IPS-20b (cell line): ENCODE measurements around the gene RBM47.
A peak's percentile ranks its signal among the peaks of the same experiment; 100 is the strongest.

ENCODE experiments used
- H3K27ac ChIP-seq: one replicate; pipeline ENCODE4 v1.5.1; 2013; ENCODE audit warnings: low read length
- H3K27me3 ChIP-seq: 2 replicates; pipeline ENCODE4 v1.6.1; 2013; ENCODE audit warnings: mild to moderate bottlenecking, low read length, inconsistent platforms; ENCODE audit not compliant: insufficient read depth
- H3K36me3 ChIP-seq: 2 replicates; pipeline ENCODE4 v1.6.1; 2013; ENCODE audit warnings: low read depth, mild to moderate bottlenecking, inconsistent platforms, low read length, moderate library complexity; ENCODE audit not compliant: insufficient read depth
- H3K4me1 ChIP-seq: 2 replicates; pipeline ENCODE4 v1.6.1; 2013; ENCODE audit warnings: mild to moderate bottlenecking, control low read depth, inconsistent platforms, low read length, moderate library complexity; ENCODE audit not compliant: insufficient read depth
- H3K4me3 ChIP-seq: 2 replicates; pipeline ENCODE4 v1.5.1; 2013; ENCODE audit warnings: mild to moderate bottlenecking, low read length, inconsistent platforms
- H3K9ac ChIP-seq: 2 replicates; pipeline ENCODE4 v1.6.1; 2013; ENCODE audit warnings: low read depth, mild to moderate bottlenecking, inconsistent platforms, low read length, moderate library complexity
- H3K9me3 ChIP-seq: 2 replicates; pipeline ENCODE4 v1.6.1; 2013; ENCODE audit warnings: mild to moderate bottlenecking, low read depth, low read length, inconsistent platforms; ENCODE audit not compliant: insufficient read depth

RBM47 gene

DNA sequence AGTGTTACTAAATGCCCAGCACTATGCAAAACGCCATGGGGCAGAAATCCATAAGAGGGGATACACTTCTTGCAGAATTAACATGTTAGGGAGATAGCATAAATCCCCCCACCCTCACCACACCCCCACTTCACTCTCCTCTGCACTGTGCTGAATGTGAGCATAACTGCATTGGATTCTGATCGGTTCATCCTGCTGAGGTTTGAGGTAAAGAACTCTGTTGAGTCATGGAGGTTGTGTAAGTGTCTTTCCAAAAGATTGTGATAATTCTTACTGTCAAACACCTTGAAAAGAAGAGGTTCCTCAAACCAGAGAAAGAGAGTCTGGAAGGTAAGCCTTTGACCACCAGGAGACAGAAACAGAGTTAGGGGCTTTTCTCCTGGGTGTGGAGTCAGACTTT lies 43.6 kb downstream of the RBM47 start:
- peak overlapping the region; percentile 27 for H3K27ac ChIP-seq
- peaks cover 14% of the 10 kb centered on the region; the same call in 1 of the 2 replicates for H3K4me1 ChIP-seq
- H3K9ac ChIP-seq = 0 out of 2 replicates have a peak overlapping the region, but pooled peaks have one; percentile 34
- H3K4me3 ChIP-seq = no peak overlapping the region
- no peaks in the 10 kb centered on the region for H3K9me3 ChIP-seq
- H3K27me3 ChIP-seq = no peaks in the 10 kb centered on the region
- H3K36me3 ChIP-seq = peaks cover 20% of the 10 kb centered on the region; the same call in 1 of the 2 replicates

DNA sequence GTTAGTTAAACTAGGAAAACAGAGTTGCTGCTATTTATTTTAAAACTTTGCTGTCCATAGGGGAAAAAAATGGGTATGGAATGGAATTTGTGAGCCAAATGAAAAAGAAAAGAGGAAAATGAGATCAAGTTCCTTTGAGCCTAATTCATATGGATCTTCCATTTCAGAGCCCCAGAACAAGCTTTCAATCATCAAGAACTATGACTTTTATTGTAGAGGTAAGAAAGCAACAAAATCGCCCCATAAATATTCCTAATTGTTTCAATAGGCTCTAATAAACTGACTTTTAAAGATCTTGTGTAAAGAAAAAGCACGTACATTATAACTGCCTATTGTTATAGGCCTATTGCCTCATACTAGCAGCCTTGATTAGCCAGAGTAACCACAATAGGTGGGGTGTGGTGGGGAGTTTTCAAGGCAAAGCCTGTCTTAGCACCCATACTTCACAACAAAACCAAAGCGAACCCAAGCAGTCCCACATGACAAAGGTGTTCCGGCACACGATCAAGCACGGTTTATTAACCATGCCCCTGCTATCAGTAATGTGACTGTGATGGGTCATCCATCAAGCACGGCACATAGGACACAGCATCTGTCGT lies 44.4 kb downstream of the RBM47 start:
- H3K9ac ChIP-seq = peak overlapping the region; percentile 34; the same call in 1 of the 2 replicates
- no peaks in the 10 kb centered on the region for H3K9me3 ChIP-seq
- peaks cover 14% of the 10 kb centered on the region; the same call in 1 of the 2 replicates for H3K4me1 ChIP-seq
- H3K36me3 ChIP-seq = peaks cover 16% of the 10 kb centered on the region; the same call in 1 of the 2 replicates
- no peak overlapping the region for H3K4me3 ChIP-seq
- H3K27ac ChIP-seq = peak overlapping the region; percentile 27
- H3K27me3 ChIP-seq = no peaks in the 10 kb centered on the region

DNA sequence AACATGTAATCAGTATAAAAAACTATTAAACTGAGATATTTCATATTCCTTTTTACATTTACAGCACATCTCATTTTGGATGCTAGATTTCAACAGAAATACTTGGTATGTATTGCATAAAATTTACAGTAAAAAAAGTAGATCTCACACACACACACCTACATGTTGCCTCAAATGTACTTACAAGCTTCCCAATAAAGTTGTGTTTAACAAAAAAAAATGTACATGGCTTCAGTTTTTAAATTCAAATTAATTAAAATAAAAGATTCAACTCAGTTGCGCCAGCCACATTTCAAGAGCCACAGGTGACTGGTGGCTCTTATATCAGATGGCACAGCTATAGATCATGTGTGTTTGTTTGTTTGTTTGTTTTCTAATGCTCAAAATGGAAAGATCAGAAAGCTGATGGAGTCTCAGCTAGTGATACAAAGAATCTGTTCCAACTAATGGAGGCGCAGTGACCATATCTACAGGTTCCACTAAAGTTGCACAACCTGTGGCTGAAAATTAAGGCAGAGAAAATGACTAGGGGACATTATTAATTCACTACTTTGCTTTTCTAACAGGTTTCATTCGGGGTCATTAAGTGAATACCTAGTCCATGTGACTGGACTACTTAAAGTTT lies 45.0 kb downstream of the RBM47 start:
- Histone ChIP-seq H3K9me3 (no peaks in the 10 kb centered on the region), H3K4me3 (no peak overlapping the region), H3K36me3 (peaks cover 12% of the 10 kb centered on the region; the same call in 1 of the 2 replicates), H3K27ac (no peak overlapping the region), H3K4me1 (peaks cover 14% of the 10 kb centered on the region; the same call in 1 of the 2 replicates), H3K27me3 (no peaks in the 10 kb centered on the region), H3K9ac (no peak overlapping the region)

DNA sequence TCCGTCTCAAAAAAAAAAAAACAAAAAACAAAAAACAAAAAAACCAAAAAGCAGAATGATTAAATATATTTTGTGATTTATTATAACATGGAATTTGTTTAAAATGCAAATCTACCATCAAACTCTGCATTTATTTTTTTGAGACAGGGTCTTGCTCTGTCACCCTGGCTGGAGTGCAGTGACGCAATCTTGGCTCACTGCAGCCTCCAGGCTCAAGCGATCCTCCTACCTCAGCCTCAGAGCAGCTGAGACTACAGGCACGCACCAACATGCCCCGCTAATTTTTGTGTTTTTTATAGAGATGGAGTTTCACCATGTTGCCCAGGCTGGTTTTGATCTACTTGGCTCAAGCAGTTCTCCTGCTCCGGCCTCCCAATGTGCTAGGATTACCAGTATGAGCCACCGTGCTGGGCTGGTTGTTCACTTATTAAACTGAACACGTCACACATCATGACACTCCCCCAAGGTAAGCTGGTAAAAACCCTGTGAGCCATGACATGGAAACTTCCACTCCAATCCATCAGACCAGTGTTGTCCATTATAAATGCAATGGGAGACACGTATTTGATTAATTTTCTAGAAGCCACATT lies 45.7 kb downstream of the RBM47 start:
- H3K4me1 ChIP-seq = peaks cover 14% of the 10 kb centered on the region; the same call in 1 of the 2 replicates
- no peak overlapping the region for H3K9ac ChIP-seq
- no peaks in the 10 kb centered on the region for H3K27me3 ChIP-seq
- no peak overlapping the region for H3K27ac ChIP-seq
- no peaks in the 10 kb centered on the region for H3K9me3 ChIP-seq
- peaks cover 12% of the 10 kb centered on the region; the same call in 1 of the 2 replicates for H3K36me3 ChIP-seq
- H3K4me3 ChIP-seq = no peak overlapping the region

DNA sequence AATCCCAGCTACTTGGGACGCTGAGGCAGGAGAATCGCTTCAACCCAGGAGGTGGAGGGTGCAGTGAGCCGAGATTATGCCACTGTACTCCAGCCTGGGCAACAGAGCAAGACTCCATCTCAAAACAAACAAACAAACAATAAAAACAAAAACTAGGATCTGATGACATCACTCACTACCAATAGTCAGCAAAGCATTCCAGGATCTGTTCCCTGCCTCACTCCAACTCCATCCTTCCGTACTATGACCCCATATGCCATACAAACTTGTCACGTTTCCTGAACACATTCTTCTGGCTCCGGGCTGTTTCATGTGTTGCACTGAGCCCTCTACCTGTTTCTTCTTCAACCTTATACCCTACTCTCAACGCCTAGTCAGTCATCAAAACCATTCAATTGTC lies 47.3 kb downstream of the RBM47 start:
- no peak overlapping the region for H3K9ac ChIP-seq
- H3K4me3 ChIP-seq = no peak overlapping the region
- H3K27me3 ChIP-seq = no peaks in the 10 kb centered on the region
- peaks cover 14% of the 10 kb centered on the region; the same call in 1 of the 2 replicates for H3K4me1 ChIP-seq
- H3K27ac ChIP-seq = no peak overlapping the region
- H3K9me3 ChIP-seq = no peaks in the 10 kb centered on the region
- H3K36me3 ChIP-seq = peaks cover 12% of the 10 kb centered on the region; the same call in 1 of the 2 replicates

DNA sequence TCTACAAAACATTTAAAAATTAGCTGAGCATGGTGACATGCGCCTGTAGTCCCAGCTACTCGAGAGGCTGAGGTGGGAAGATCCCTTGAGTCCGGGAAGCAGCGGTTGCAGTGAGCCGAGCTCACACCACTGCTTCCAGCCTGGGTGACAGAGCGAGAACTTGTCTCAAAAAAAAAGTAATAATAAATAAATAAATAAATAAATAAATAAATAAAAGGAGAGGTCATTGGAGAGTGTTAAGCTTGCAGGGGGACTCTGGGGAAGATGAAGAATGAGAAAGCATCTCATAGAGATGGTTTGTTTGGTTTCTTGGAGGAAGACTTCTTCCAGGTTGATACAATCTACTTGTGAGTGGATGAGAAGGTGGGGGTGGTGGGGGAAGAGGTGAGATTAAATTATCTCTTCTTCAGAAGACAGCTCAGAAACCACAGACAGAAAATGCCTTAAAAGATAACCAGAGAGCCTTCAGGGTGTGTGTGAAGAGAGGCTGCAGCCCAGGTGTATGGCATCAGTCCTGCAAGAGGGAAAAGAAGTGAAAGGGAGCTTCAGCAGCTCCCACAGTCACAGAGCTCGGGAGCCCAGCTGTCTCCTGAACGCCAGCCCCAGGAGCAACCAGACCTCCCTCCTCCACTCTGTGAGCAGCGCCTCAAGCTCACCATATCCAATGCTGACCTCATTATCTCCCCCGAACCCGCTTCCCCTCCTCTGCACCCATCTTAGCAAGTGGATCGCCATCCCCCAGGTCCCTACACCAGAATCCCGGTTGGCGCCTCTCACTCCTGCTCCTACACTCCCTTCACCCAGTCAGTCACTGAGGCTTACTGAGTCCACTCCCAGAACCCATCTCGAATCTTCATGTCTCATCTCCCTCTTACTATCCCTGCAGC lies 48.2 kb downstream of the RBM47 start:
- H3K27me3 ChIP-seq = no peaks in the 10 kb centered on the region
- no peak overlapping the region for H3K27ac ChIP-seq
- H3K36me3 ChIP-seq = peaks cover 11% of the 10 kb centered on the region; the same call in 1 of the 2 replicates
- no peaks in the 10 kb centered on the region for H3K9me3 ChIP-seq
- H3K9ac ChIP-seq = no peak overlapping the region
- H3K4me3 ChIP-seq = no peak overlapping the region
- H3K4me1 ChIP-seq = peaks cover 12% of the 10 kb centered on the region; the same call in 1 of the 2 replicates

DNA sequence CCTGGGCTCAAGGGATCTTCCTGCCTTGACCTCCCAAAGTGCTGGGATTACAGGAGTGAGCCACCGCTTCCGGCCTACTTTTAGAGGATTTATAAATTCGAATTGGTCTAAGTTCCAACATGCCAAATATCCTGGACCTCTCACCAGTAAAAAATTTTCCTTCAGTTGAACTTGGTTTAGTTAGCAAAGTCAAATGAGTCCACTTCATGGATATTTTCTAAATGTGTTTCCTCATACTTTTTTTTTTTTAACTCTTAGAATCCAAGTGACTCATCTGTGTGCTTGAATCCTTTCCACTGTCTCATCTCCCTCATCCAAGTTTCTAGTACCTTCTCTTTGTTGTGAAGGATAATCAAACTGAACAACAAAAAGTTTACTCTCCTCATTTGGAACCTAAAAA lies 49.7 kb downstream of the RBM47 start:
- H3K36me3 ChIP-seq = no peaks in the 10 kb centered on the region
- H3K4me3 ChIP-seq = no peak overlapping the region
- H3K27ac ChIP-seq = no peak overlapping the region
- peaks cover 4% of the 10 kb centered on the region; the same call in 1 of the 2 replicates for H3K4me1 ChIP-seq
- H3K9me3 ChIP-seq = no peaks in the 10 kb centered on the region
- H3K9ac ChIP-seq = no peak overlapping the region
- H3K27me3 ChIP-seq = no peaks in the 10 kb centered on the region

DNA sequence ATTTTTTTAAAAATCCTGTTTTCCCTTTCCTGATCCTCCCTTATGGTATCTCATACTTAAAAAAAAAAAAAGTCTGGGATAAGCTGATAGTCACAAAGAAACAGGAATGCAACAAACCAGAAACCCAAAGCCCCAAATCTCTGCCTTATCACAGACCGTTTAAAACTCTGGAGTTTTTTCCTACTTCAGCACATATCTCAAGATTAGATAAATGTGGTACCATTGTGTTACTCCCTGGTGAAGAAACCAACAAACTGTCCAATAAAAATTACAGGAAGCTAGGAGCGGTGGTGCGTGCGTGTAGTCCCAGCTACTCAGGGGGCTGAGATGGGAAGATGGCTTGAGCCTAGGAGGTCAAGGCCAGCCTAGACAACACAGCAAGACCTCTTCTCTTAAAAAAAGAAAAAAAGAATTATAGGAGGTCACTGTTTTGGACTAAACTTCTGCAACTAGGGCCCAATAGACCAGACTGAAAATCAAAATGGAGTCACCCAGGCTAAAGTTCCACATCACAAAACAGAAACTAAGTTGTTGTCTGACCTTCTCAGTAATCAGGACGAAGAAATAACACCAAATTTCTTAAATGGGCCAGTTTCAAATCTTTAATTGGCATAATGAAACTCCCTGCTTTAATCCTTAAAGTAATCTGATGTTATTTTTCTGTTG lies 51.9 kb downstream of the RBM47 start:
- H3K4me1 ChIP-seq = peaks cover 4% of the 10 kb centered on the region; the same call in 1 of the 2 replicates
- no peaks in the 10 kb centered on the region for H3K36me3 ChIP-seq
- H3K9ac ChIP-seq = no peak overlapping the region; the same call in 1 of the 2 replicates
- no peaks in the 10 kb centered on the region for H3K27me3 ChIP-seq
- no peak overlapping the region for H3K4me3 ChIP-seq
- no peak overlapping the region for H3K27ac ChIP-seq
- H3K9me3 ChIP-seq = no peaks in the 10 kb centered on the region

DNA sequence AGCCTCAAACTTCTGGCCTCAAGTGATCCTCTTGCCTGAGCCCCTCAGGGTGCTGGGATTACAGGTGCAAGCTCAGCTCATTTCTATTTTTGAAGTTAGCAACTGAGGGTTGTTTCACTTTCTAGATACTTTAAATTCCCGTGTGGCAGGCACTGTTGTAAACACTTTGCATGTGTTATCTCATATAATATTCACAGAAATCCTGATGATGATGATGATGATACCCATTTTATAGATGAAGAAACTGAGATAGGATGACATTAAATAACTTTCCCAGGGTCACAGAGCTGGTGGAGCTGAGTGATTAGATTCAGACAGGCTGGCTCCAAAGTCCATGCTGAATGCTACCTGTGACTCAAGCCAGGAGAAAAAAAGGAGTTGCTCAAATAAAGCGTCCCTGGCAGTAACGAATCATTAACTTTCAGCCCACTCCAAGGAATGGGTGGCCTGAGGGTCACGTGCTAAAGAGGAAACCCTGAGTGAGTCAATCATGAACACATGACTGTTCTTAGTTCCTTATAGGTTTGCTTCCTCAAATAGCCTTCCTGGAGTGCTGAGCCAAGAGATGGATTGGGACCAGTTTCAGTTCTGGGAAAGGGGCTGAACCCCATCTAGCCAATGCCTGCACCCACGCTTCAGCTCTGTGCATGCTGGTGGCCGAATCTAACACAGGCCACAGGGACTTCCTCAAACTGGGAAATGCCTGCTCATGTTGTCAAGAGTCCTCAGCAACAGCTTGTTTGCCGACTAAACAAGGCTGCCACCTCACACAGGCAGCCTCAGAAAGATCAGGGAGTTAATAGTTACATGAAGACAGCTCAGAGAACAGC lies 52.8 kb downstream of the RBM47 start:
- Histone ChIP-seq H3K27me3 (no peaks in the 10 kb centered on the region), H3K9me3 (no peaks in the 10 kb centered on the region), H3K27ac (no peak overlapping the region), H3K36me3 (no peaks in the 10 kb centered on the region), H3K4me3 (no peak overlapping the region), H3K9ac (no peak overlapping the region), H3K4me1 (peaks cover 4% of the 10 kb centered on the region; the same call in 1 of the 2 replicates)

DNA sequence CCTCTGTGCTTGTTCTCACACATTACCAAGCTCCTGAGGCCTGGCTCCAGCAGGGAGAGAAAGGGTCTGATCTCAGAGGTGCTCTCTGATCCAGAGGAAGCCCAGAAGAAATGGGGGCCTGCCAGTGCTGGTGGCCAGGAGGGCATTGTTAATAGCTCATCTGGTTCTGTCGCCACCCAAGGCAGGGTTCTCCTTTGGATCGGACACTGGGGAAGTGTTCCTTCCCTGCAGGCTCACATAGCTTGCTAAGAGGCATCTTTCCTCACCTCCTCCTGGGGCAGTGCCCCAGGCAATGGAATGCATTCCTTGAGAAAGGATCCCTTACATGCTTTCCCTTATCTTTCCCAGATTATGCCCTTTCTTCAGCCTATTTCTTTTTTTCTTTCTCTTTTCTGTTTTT lies 53.8 kb downstream of the RBM47 start:
- no peak overlapping the region for H3K9ac ChIP-seq
- H3K9me3 ChIP-seq = no peaks in the 10 kb centered on the region
- no peak overlapping the region for H3K4me3 ChIP-seq
- H3K27me3 ChIP-seq = no peaks in the 10 kb centered on the region
- H3K36me3 ChIP-seq = no peaks in the 10 kb centered on the region
- peaks cover 4% of the 10 kb centered on the region; the same call in 1 of the 2 replicates for H3K4me1 ChIP-seq
- H3K27ac ChIP-seq = no peak overlapping the region
